WTC11 (cell line): Measurements from ENCODE around the gene TUBB2B. TPM values are rescaled to one million over a fixed set of nuclear protein-coding genes. Genes with fewer than 3 reads are reported as not detected.

Source experiments
- AFF4 ChIP-seq: sonication (generic); formaldehyde crosslinking; IDR thresholded peaks from 2 replicates; pipeline ENCODE4 v1.8.1; 2023; ENCODE audit warnings: mild to moderate bottlenecking, missing genetic modification reagents, borderline replicate concordance
- CDX4 ChIP-seq: fragments of 250-450 bp; sonication (Bioruptor Pico); IDR thresholded peaks from 2 replicates; pipeline ENCODE4 v1.9.0; 2021; ENCODE audit warnings: moderate library complexity, mild to moderate bottlenecking, inconsistent platforms, borderline replicate concordance
- E2F4 ChIP-seq: sonication (generic); formaldehyde crosslinking; IDR thresholded peaks from 2 replicates; pipeline ENCODE4 v1.8.1; 2022; ENCODE audit warnings: low read depth, mild to moderate bottlenecking, moderate library complexity, missing genetic modification reagents, borderline replicate concordance
- EMX1 ChIP-seq: fragments of 250-450 bp; sonication (Bioruptor Pico); IDR thresholded peaks from 2 replicates; pipeline ENCODE4 v1.8.0; 2021; ENCODE audit warnings: mild to moderate bottlenecking
- ETV6 ChIP-seq: sonication (generic); formaldehyde crosslinking; IDR thresholded peaks from 2 replicates; pipeline ENCODE4 v1.8.1; 2022; ENCODE audit warnings: mild to moderate bottlenecking, missing genetic modification reagents
- FOXJ3 ChIP-seq: sonication (generic); formaldehyde crosslinking; IDR thresholded peaks from 2 replicates; pipeline ENCODE4 v1.9.0; 2021; ENCODE audit warnings: missing genetic modification reagents, mild to moderate bottlenecking, borderline replicate concordance
- FOXP1 ChIP-seq: sonication (generic); formaldehyde crosslinking; IDR thresholded peaks from 2 replicates; pipeline ENCODE4 v1.8.0; 2022; ENCODE audit warnings: missing genetic modification reagents, mild to moderate bottlenecking, moderate library complexity, borderline replicate concordance
- HMGA2 ChIP-seq: fragments of 250-450 bp; sonication (Bioruptor Pico); IDR thresholded peaks from 2 replicates; pipeline ENCODE4 v1.4.0; 2021; ENCODE audit warnings: mild to moderate bottlenecking, moderate library complexity
- HMGXB4 ChIP-seq: sonication (generic); formaldehyde crosslinking; IDR thresholded peaks from 2 replicates; pipeline ENCODE4 v1.8.1; 2023; ENCODE audit warnings: mild to moderate bottlenecking, moderate library complexity, missing genetic modification reagents
- NFE2L1 ChIP-seq: sonication (generic); formaldehyde crosslinking; IDR thresholded peaks from 2 replicates; pipeline ENCODE4 v1.8.1; 2023; ENCODE audit warnings: missing genetic modification reagents
- NR2C2 ChIP-seq: sonication (generic); formaldehyde crosslinking; IDR thresholded peaks from 2 replicates; pipeline ENCODE4 v1.8.0; 2022; ENCODE audit warnings: mild to moderate bottlenecking, missing genetic modification reagents
- PRDM15 ChIP-seq: sonication (generic); formaldehyde crosslinking; IDR thresholded peaks from 2 replicates; pipeline ENCODE4 v1.8.0; 2022; ENCODE audit warnings: missing genetic modification reagents
- PREB ChIP-seq: sonication (generic); formaldehyde crosslinking; IDR thresholded peaks from 2 replicates; pipeline ENCODE4 v1.8.1; 2022; ENCODE audit warnings: mild to moderate bottlenecking, missing genetic modification reagents, moderate library complexity, borderline replicate concordance
- RELA ChIP-seq: sonication (generic); formaldehyde crosslinking; IDR thresholded peaks from 2 replicates; pipeline ENCODE4 v1.8.1; 2022; ENCODE audit warnings: missing genetic modification reagents, mild to moderate bottlenecking, borderline replicate concordance
- RORB ChIP-seq: fragments of 250-450 bp; sonication (Bioruptor Pico); IDR thresholded peaks from 2 replicates; pipeline ENCODE4 v1.9.0; 2021; ENCODE audit warnings: mild to moderate bottlenecking
- SOX15 ChIP-seq: fragments of 250-450 bp; sonication (Bioruptor Pico); IDR thresholded peaks from 2 replicates; pipeline ENCODE4 v1.9.0; 2021; ENCODE audit warnings: mild to moderate bottlenecking
- ZBTB43 ChIP-seq: sonication (generic); formaldehyde crosslinking; IDR thresholded peaks from 2 replicates; pipeline ENCODE4 v1.8.1; 2023; ENCODE audit warnings: mild to moderate bottlenecking, missing genetic modification reagents
- ZNF138 ChIP-seq: sonication (generic); formaldehyde crosslinking; conservative IDR thresholded peaks from 2 replicates; pipeline ENCODE4 v1.8.1; 2022; ENCODE audit warnings: mild to moderate bottlenecking, moderate library complexity, missing genetic modification reagents
- ZNF317 ChIP-seq: sonication (generic); formaldehyde crosslinking; IDR thresholded peaks from 2 replicates; pipeline ENCODE4 v1.8.1; 2023; ENCODE audit warnings: low read depth, mild to moderate bottlenecking, moderate library complexity, missing genetic modification reagents, borderline replicate concordance
- ZNF416 ChIP-seq: fragments of 250-450 bp; sonication (Bioruptor Pico); IDR thresholded peaks from 2 replicates; pipeline ENCODE4 v1.9.0; 2021; ENCODE audit warnings: mild to moderate bottlenecking, inconsistent platforms
- ZNF425 ChIP-seq: fragments of 250-450 bp; sonication (Bioruptor Pico); conservative IDR thresholded peaks from 2 replicates; pipeline ENCODE4 v1.9.0; 2021; ENCODE audit warnings: mild to moderate bottlenecking
- total RNA-seq: library from RNA; stranded (reverse); gene quantifications from 3 replicates; pipeline ENCODE4 v1.2.3, GENCODE V29; 2021

The TUBB2B gene
- total RNA-seq, 1 experiment from 2014 or later = 591 TPM

GRCh38 chr6:3227363-3228045 is at the start of gene TUBB2B (continued):
- TF ChIP-seq ZNF425 (no peak), ZNF317 (CRISPR knock-in tag) (peak; percentile 45; the same call in 1 of the 2 replicates), ZNF416 (CRISPR knock-in tag) (0 out of 2 replicates have a peak, but pooled peaks have one; percentile 9), ZNF138 (CRISPR knock-in tag) (no peak), ZBTB43 (CRISPR knock-in tag) (no peak), NR2C2 (CRISPR knock-in tag) (no peak), CDX4 (no peak), EMX1 (CRISPR knock-in tag) (no peak), HMGA2 (no peak), PREB (no peak), SOX15 (CRISPR knock-in tag) (no peak), NFE2L1 (no peak), FOXP1 (CRISPR knock-in tag) (peak; percentile 31; the same call in 1 of the 2 replicates), RORB (CRISPR knock-in tag) (no peak), ETV6 (0 out of 2 replicates have a peak, but pooled peaks have one; percentile 25), HMGXB4 (CRISPR knock-in tag) (peak; percentile 95; the same call in 1 of the 2 replicates), AFF4 (CRISPR knock-in tag) (no peak; the same call in 1 of the 2 replicates), RELA (CRISPR knock-in tag) (no peak), E2F4 (CRISPR knock-in tag) (no peak), FOXJ3 (CRISPR knock-in tag) (no peak), PRDM15 (no peak)
